Smooth muscle cell (in vitro differentiated cells): ENCODE measurements around the gene CETN2. TPM values are rescaled to one million over a fixed set of nuclear protein-coding genes. Genes with fewer than 3 reads are reported as not detected.

Experiments used
- DNase-seq: peaks from one replicate; lab custom pipeline; 2025; ENCODE audit not compliant: unreplicated experiment; lab: John Stamatoyannopoulos, UW
- H2AFZ ChIP-seq: fragments of 200-600 bp; sonication (generic); 2 replicates; pipeline ENCODE4 v1.6.0; 2016; ENCODE audit warnings: antibody characterized with exemption, low read depth, mild to moderate bottlenecking
- H3F3A ChIP-seq: fragments of 200-600 bp; sonication (generic); 2 replicates; pipeline ENCODE4 v1.6.0; 2017; ENCODE audit warnings: antibody characterized with exemption, low read depth
- H3K27ac ChIP-seq: fragments of 200-600 bp; sonication (generic); 2 replicates; pipeline ENCODE4 v1.5.1; 2016; ENCODE audit warnings: low read depth, mild to moderate bottlenecking
- H3K27me3 ChIP-seq: fragments of 200-600 bp; sonication (generic); 2 replicates; pipeline ENCODE4 v1.6.1; 2016; ENCODE audit warnings: low read depth, mild to moderate bottlenecking
- H3K36me3 ChIP-seq: fragments of 200-600 bp; sonication (generic); 2 replicates; pipeline ENCODE4 v1.5.1; 2016; ENCODE audit warnings: low read depth
- H3K4me1 ChIP-seq: fragments of 200-600 bp; sonication (generic); 2 replicates; pipeline ENCODE4 v1.5.1; 2016; ENCODE audit warnings: low read depth
- H3K4me2 ChIP-seq: fragments of 200-600 bp; sonication (generic); 2 replicates; pipeline ENCODE4 v1.6.0; 2016; ENCODE audit warnings: mild to moderate bottlenecking
- H3K4me3 ChIP-seq: fragments of 200-600 bp; sonication (generic); 2 replicates; pipeline ENCODE4 v1.5.1; 2016; ENCODE audit warnings: mild to moderate bottlenecking
- H3K79me2 ChIP-seq: fragments of 200-600 bp; sonication (generic); 2 replicates; pipeline ENCODE4 v1.6.0; 2016; ENCODE audit warnings: low read depth, mild to moderate bottlenecking
- H3K9ac ChIP-seq: fragments of 200-600 bp; sonication (generic); 2 replicates; pipeline ENCODE4 v1.6.0; 2016; ENCODE audit warnings: low read depth
- H3K9me3 ChIP-seq: fragments of 200-600 bp; sonication (generic); replicated peaks from 2 replicates; pipeline ENCODE4 v1.5.1; 2016; ENCODE audit warnings: low read depth
- H4K20me1 ChIP-seq: fragments of 200-600 bp; sonication (generic); 2 replicates; pipeline ENCODE4 v1.6.0; 2016; ENCODE audit warnings: low read depth
- WGBS: methylation state at CpG from one replicate; pipeline ENCODE4 v1.1.7; 2016; ENCODE audit warnings: low lambda C conversion rate; 5-methylcytosine and 5-hydroxymethylcytosine counted together
- polyA plus RNA-seq: library from polyadenylated mRNA; unstranded; fragments of >200 nt; fragmentation: Nextera tagmentation; extraction: Ambion mirVana; gene quantifications from 2 replicates; pipeline ENCODE4 v1.2.1, GENCODE V29; 2016
- total RNA-seq: library from RNA; depleted of rRNA; stranded (reverse); fragments of >200 nt; gene quantifications from 2 replicates; pipeline ENCODE4 v1.2.3, GENCODE V29; 2014
- TF ChIP-seq, protein P1 (sequence below): fragments of 200-600 bp; sonication (generic); IDR thresholded peaks from 2 replicates; pipeline ENCODE4 v1.5.1; 2017; ENCODE audit warnings: borderline replicate concordance, mild to moderate bottlenecking, antibody characterized with exemption; ENCODE audit not compliant: insufficient read depth, poor library complexity, severe bottlenecking

CETN2 gene
- total and polyA plus RNA-seq, 2 experiments from 2014 or later, result 58.3 to 60.7 TPM

DNA sequence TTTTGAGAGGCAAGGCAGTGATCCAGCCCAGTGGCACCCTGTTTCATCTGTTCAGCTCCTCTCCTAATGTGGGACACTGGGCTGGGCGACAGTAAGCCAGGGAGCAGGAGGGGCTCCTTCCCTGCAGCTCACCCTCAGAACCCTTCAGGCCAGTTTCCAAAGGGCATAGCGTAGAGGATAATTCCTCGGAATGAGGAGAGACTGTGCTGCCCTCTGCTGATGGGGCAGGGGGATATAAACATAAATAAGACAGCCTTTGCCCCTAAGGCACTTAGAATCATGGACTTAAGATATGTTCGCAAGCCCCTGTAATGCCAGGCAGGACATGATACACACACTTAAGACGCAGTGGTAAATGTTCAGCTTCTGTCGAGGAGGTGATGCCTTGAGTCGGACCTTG is 39.4 kb upstream of the CETN2 start:
- Histone ChIP-seq H3K9ac (no peak overlapping the region), H2AFZ (no peak overlapping the region), H3K36me3 (no peaks in the 10 kb centered on the region), H3K4me3 (no peak overlapping the region), H3F3A (no peaks in the 10 kb centered on the region), H3K9me3 (no peaks in the 10 kb centered on the region), H3K4me2 (no peak overlapping the region), H3K79me2 (no peaks in the 10 kb centered on the region), H3K4me1 (no peaks in the 10 kb centered on the region), H4K20me1 (no peaks in the 10 kb centered on the region), H3K27ac (no peak overlapping the region), H3K27me3 (no peaks in the 10 kb centered on the region)
- WGBS, result 90% methylated on average over 7 of the region's 7 CpGs
- TF ChIP-seq, protein P1, sequence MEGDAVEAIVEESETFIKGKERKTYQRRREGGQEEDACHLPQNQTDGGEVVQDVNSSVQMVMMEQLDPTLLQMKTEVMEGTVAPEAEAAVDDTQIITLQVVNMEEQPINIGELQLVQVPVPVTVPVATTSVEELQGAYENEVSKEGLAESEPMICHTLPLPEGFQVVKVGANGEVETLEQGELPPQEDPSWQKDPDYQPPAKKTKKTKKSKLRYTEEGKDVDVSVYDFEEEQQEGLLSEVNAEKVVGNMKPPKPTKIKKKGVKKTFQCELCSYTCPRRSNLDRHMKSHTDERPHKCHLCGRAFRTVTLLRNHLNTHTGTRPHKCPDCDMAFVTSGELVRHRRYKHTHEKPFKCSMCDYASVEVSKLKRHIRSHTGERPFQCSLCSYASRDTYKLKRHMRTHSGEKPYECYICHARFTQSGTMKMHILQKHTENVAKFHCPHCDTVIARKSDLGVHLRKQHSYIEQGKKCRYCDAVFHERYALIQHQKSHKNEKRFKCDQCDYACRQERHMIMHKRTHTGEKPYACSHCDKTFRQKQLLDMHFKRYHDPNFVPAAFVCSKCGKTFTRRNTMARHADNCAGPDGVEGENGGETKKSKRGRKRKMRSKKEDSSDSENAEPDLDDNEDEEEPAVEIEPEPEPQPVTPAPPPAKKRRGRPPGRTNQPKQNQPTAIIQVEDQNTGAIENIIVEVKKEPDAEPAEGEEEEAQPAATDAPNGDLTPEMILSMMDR, result no peak
- DNase-seq, result no peak

DNA sequence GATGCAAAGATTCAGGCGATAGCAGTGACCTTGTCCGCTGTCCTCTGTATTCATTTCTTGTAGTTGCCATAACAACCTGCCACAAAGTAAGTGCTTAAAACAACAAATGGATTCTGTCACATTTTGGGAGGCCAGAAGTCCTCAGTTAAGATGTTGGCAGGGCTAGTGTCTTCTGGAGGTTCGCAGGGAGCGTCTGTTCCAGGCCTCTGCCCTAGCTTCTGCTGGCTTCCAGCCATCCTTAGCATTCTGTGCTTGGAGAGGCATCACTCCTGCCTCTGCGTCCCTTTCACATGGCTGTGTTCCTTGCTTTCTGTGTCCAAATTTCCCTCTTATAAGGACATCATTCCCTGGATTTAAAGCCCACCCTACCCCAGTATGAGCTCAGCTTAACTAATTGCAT is 35.8 kb upstream of the CETN2 start:
- WGBS, result 83% methylated on average over 5 of the region's 5 CpGs
- no peak for DNase-seq
- H3K36me3 ChIP-seq, result no peaks in the 10 kb centered on the region
- no peaks in the 10 kb centered on the region for H3K4me1 ChIP-seq
- no peaks in the 10 kb centered on the region for H4K20me1 ChIP-seq
- H3F3A ChIP-seq, result no peaks in the 10 kb centered on the region
- H3K79me2 ChIP-seq, result no peaks in the 10 kb centered on the region
- no peak overlapping the region for H3K4me3 ChIP-seq
- no peak overlapping the region for H3K9ac ChIP-seq
- no peaks in the 10 kb centered on the region for H3K27me3 ChIP-seq
- no peaks in the 10 kb centered on the region for H3K9me3 ChIP-seq
- no peak overlapping the region for H2AFZ ChIP-seq
- TF ChIP-seq, protein P1, result no peak
- H3K4me2 ChIP-seq, result no peak overlapping the region
- no peak overlapping the region for H3K27ac ChIP-seq

DNA sequence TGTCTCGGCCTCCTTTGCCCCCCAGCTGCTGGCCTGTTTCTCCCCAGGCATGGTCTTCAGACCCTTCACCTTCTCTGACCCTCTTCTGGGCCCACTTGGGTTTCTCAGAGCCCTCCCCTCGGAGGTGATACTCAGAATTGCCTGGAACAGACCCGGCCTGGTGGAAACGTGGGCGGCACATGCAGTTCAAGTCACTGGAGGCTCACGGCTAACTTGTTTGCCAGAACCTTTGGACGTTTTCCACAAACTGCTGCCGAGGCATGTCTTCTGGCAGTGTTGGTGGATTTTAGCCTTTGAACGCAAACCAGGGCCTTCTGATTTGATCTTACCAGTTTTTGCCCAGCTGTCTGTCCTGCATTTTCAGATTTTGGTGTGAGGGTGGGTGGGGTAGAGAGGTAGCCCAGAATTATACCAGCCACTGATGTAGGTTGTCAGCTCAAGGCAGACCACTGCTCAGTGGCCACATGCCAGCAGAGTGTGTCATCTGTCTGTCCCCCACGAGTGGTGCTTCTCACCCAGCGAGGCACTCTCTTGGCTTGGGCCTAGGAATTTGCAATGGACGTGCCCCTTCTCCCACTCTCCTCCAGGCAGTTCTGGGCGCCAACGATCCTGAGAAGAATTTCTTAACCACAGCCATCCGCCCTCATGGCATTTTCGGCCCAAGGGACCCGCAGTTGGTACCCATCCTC is 34.8 kb upstream of the CETN2 start:
- no peak overlapping the region for H2AFZ ChIP-seq
- H3K27me3 ChIP-seq, result no peaks in the 10 kb centered on the region
- no peak overlapping the region for H3K4me2 ChIP-seq
- no peak for DNase-seq
- no peaks in the 10 kb centered on the region for H3F3A ChIP-seq
- H3K27ac ChIP-seq, result no peak overlapping the region
- no peak overlapping the region for H3K4me3 ChIP-seq
- no peaks in the 10 kb centered on the region for H3K36me3 ChIP-seq
- TF ChIP-seq, protein P1, result no peak
- no peak overlapping the region for H3K9ac ChIP-seq
- no peaks in the 10 kb centered on the region for H3K9me3 ChIP-seq
- H3K4me1 ChIP-seq, result no peaks in the 10 kb centered on the region
- H4K20me1 ChIP-seq, result no peaks in the 10 kb centered on the region
- no peaks in the 10 kb centered on the region for H3K79me2 ChIP-seq
- 79% methylated on average over 17 of the region's 17 CpGs for WGBS

DNA sequence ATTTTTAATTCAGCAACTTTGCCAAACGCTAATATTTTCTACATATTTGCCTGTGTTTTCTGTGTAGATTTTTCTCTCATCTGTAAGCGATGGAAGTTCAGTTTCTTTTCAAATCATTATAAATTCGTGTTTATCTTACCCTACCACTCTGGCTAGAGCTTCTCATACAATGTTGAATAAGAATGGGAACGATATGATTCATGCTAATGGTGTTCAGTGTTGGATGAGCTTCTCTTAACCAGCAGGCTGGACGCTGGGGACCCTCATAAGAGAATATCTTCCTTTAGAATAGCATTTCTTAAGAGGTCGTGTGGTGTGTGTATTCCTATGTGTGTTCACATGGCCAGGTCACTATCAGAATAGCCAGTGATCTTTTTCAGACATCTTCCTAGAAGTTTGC is 31.3 kb upstream of the CETN2 start:
- H4K20me1 ChIP-seq, result no peaks in the 10 kb centered on the region
- H3K36me3 ChIP-seq, result no peaks in the 10 kb centered on the region
- H3K9ac ChIP-seq, result no peak overlapping the region
- no peak overlapping the region for H3K4me3 ChIP-seq
- no peaks in the 10 kb centered on the region for H3K4me1 ChIP-seq
- peaks cover 3% of the 10 kb centered on the region for H3K9me3 ChIP-seq
- H3K27me3 ChIP-seq, result no peaks in the 10 kb centered on the region
- no peaks in the 10 kb centered on the region for H3F3A ChIP-seq
- no peak overlapping the region for H3K27ac ChIP-seq
- TF ChIP-seq, protein P1, result no peak
- DNase-seq, result no peak
- 75% methylated on average over 6 of the region's 6 CpGs for WGBS
- no peak overlapping the region for H2AFZ ChIP-seq
- no peaks in the 10 kb centered on the region for H3K79me2 ChIP-seq
- no peak overlapping the region for H3K4me2 ChIP-seq
